H1 (cell line): ENCODE measurements around the gene TMEM30A. TPM values are rescaled to one million over a fixed set of nuclear protein-coding genes. Genes with fewer than 3 reads are reported as not detected.

Experiments used
- CTCF ChIA-PET: fragments of 300-600 bp; sonication (Branson Sonifier 250); formaldehyde crosslinking; loops from one replicate; lab custom pipeline; 2021; ENCODE audit not compliant: partially characterized antibody; lab: Charles Lee
- POLR2A ChIA-PET: fragments of 300-600 bp; sonication (Branson Sonifier 250); formaldehyde crosslinking; loops from one replicate; lab custom pipeline; 2021; ENCODE audit warnings: inconsistent platforms; ENCODE audit not compliant: partially characterized antibody; lab: Charles Lee
- DNase-seq, 2 experiments: peaks; one replicate each; pipeline versions ENCODE4 v3.0.0 to v3.0.0-alpha.2; 2010 to 2022; ENCODE audit warnings: low spot score in 2 of 2, low read depth in 1 of 2, mixed read lengths in 1 of 2
- FAIRE-seq: peaks from 2 replicates; lab custom pipeline; 2011; peaks lifted over from hg19 to GRCh38; lab: Jason Lieb, UNC
- H2AFZ ChIP-seq: 2 replicates; pipeline ENCODE4 v1.8.1; 2012; ENCODE audit warnings: low read length, inconsistent platforms
- H2AK5ac ChIP-seq: 2 replicates; pipeline ENCODE4 v1.6.1; 2013; ENCODE audit warnings: low read depth, low read length
- H2BK120ac ChIP-seq: replicated peaks from 2 replicates; pipeline ENCODE3; 2013; ENCODE audit warnings: low read depth, low read length, inconsistent platforms
- H2BK12ac ChIP-seq: 2 replicates; pipeline ENCODE4 v1.6.1; 2013; ENCODE audit warnings: low read depth, low read length
- H2BK15ac ChIP-seq: 2 replicates; pipeline ENCODE4 v1.6.1; 2013; ENCODE audit warnings: low read length
- H2BK20ac ChIP-seq: 2 replicates; pipeline ENCODE4 v1.6.1; 2013; ENCODE audit warnings: low read length
- H2BK5ac ChIP-seq: 2 replicates; pipeline ENCODE4 v1.6.1; 2013; ENCODE audit warnings: low read depth, low read length
- H3K14ac ChIP-seq: 2 replicates; pipeline ENCODE4 v1.6.1; 2013; ENCODE audit warnings: inconsistent platforms; ENCODE audit not compliant: insufficient read length
- H3K18ac ChIP-seq: 2 replicates; pipeline ENCODE4 v1.6.1; 2013; ENCODE audit warnings: low read length; ENCODE audit errors: extremely low read depth
- H3K23ac ChIP-seq: 2 replicates; pipeline ENCODE4 v1.6.1; 2013; ENCODE audit warnings: inconsistent platforms; ENCODE audit not compliant: insufficient read length
- H3K23me2 ChIP-seq: 2 replicates; pipeline ENCODE4 v1.6.1; 2013; ENCODE audit warnings: low read depth, low read length
- H3K27ac ChIP-seq: 2 replicates; pipeline ENCODE4 v1.6.1; 2011; ENCODE audit warnings: low read depth, low read length, inconsistent platforms
- H3K27me3 ChIP-seq, 4 experiments: replicated peaks in 1 of 4; 1 replicate in 1 of 4; 2 replicates in 3 of 4; pipeline versions ENCODE4 v1.6.1 to v1.8.1; 2011 to 2013; ENCODE audit warnings: low read length in 3 of 4, mild to moderate bottlenecking in 3 of 4, inconsistent platforms in 2 of 4, mixed read lengths in 2 of 4, moderate library complexity in 1 of 4; ENCODE audit not compliant: control insufficient read depth in 3 of 4, insufficient read depth in 3 of 4; ENCODE audit errors: extremely low read depth in 1 of 4
- H3K36me3 ChIP-seq, 4 experiments: 2 replicates each; pipeline versions ENCODE4 v1.6.1 to v1.8.1; 2011 to 2013; ENCODE audit warnings: mild to moderate bottlenecking in 4 of 4, low read length in 3 of 4, moderate library complexity in 2 of 4, control low read depth in 1 of 4, inconsistent platforms in 1 of 4; ENCODE audit not compliant: insufficient read depth in 4 of 4, control insufficient read depth in 2 of 4
- H3K4ac ChIP-seq: replicated peaks from 2 replicates; pipeline ENCODE3; 2013; ENCODE audit warnings: low read length, low read depth, mixed read lengths, inconsistent platforms; ENCODE audit not compliant: insufficient read length
- H3K4me1 ChIP-seq, 4 experiments: replicated peaks in 1 of 4; 1 replicate in 1 of 4; 2 replicates in 3 of 4; pipeline versions ENCODE4 v1.6.1 to v1.8.1; 2011 to 2013; ENCODE audit warnings: low read length in 3 of 4, inconsistent platforms in 2 of 4, mixed read lengths in 1 of 4; ENCODE audit not compliant: insufficient read depth in 4 of 4, control insufficient read depth in 3 of 4
- H3K4me2 ChIP-seq, 2 experiments: 2 replicates each; pipeline versions ENCODE4 v1.6.1 to v1.8.1; 2011 to 2013; ENCODE audit warnings: low read depth in 2 of 2, low read length in 2 of 2, control low read depth in 1 of 2, inconsistent platforms in 1 of 2, mild to moderate bottlenecking in 1 of 2; ENCODE audit not compliant: insufficient read depth in 1 of 2
- H3K4me3 ChIP-seq, 4 experiments: fragments of 200-600, 300-600 bp in 1 of 4; sonication (generic), shearing (Covaris generic), sonication (Bioruptor Twin) in 1 of 4; 2 replicates each; pipeline versions ENCODE4 v1.5.1 to v1.8.1; 2011 to 2016; ENCODE audit warnings: low read length in 4 of 4, low read depth in 3 of 4, control low read depth in 2 of 4, inconsistent platforms in 2 of 4, mild to moderate bottlenecking in 2 of 4, mixed read lengths in 1 of 4, moderate library complexity in 1 of 4; ENCODE audit not compliant: insufficient read depth in 2 of 4; ENCODE audit errors: extremely low read depth in 1 of 4
- H3K56ac ChIP-seq: replicated peaks from 2 replicates; pipeline ENCODE3; 2013; ENCODE audit warnings: low read depth, mild to moderate bottlenecking, mixed read lengths, low read length, inconsistent platforms; ENCODE audit not compliant: insufficient read length
- H3K79me1 ChIP-seq: 2 replicates; pipeline ENCODE4 v1.6.1; 2013; ENCODE audit warnings: low read depth, low read length, control low read depth
- H3K79me2 ChIP-seq, 2 experiments: 2 replicates each; pipeline versions ENCODE4 v1.6.1 to v1.8.1; 2012 to 2013; ENCODE audit warnings: low read length in 2 of 2, mild to moderate bottlenecking in 2 of 2, inconsistent platforms in 1 of 2; ENCODE audit not compliant: insufficient read depth in 2 of 2, control insufficient read depth in 1 of 2
- H3K9ac ChIP-seq, 4 experiments: replicated peaks in 1 of 4; 1 replicate in 1 of 4; 2 replicates in 3 of 4; pipeline versions ENCODE4 v1.6.1 to v1.8.1; 2011 to 2013; ENCODE audit warnings: low read depth in 3 of 4, low read length in 3 of 4, control low read depth in 2 of 4, mild to moderate bottlenecking in 2 of 4, moderate library complexity in 2 of 4, inconsistent platforms in 1 of 4; ENCODE audit errors: extremely low read depth in 1 of 4
- H3K9me3 ChIP-seq, 2 experiments: 2 replicates each; pipeline versions ENCODE4 v1.6.1 to v1.8.1; 2012 to 2013; ENCODE audit warnings: mild to moderate bottlenecking in 2 of 2, moderate library complexity in 2 of 2, control low read depth in 1 of 2, inconsistent platforms in 1 of 2, low read depth in 1 of 2, low read length in 1 of 2, mixed read lengths in 1 of 2; ENCODE audit not compliant: insufficient read depth in 2 of 2
- H4K20me1 ChIP-seq, 2 experiments: replicated peaks in 1 of 2; 2 replicates each; pipeline versions ENCODE3 to v1.8.1; 2011 to 2013; ENCODE audit warnings: inconsistent platforms in 2 of 2, low read length in 2 of 2, mild to moderate bottlenecking in 1 of 2; ENCODE audit not compliant: insufficient read depth in 2 of 2, control insufficient read depth in 1 of 2
- H4K5ac ChIP-seq: 2 replicates; pipeline ENCODE4 v1.6.1; 2013; ENCODE audit warnings: low read length, low read depth, mixed read lengths, inconsistent platforms; ENCODE audit not compliant: insufficient read length
- H4K8ac ChIP-seq: 2 replicates; pipeline ENCODE4 v1.8.0; 2013; ENCODE audit warnings: mild to moderate bottlenecking, moderate library complexity, low read length, inconsistent platforms; ENCODE audit not compliant: insufficient read depth; ENCODE audit errors: extremely low read depth
- H4K91ac ChIP-seq: replicated peaks from 2 replicates; pipeline ENCODE3; 2013; ENCODE audit warnings: low read length, mixed read lengths, inconsistent platforms; ENCODE audit not compliant: insufficient read length
- CTCF ChIP-seq, 3 experiments: IDR thresholded peaks; 1 replicate in 2 of 3; 2 replicates in 1 of 3; pipeline versions ENCODE4 v1.5.1 to v1.6.1; 2011; ENCODE audit warnings: low read length in 3 of 3, mild to moderate bottlenecking in 3 of 3, inconsistent platforms in 2 of 3, low read depth in 1 of 3, moderate library complexity in 1 of 3; ENCODE audit not compliant: insufficient read depth in 1 of 3; ENCODE audit errors: control extremely low read depth in 1 of 3
- JUN ChIP-seq: IDR thresholded peaks from 2 replicates; pipeline ENCODE4 v1.6.1; 2011; ENCODE audit warnings: low read depth, mild to moderate bottlenecking, improper control_type of control experiment, low read length
- RAD21 ChIP-seq, 2 experiments: IDR thresholded peaks in 1 of 2; conservative IDR thresholded peaks in 1 of 2; 2 replicates each; pipeline ENCODE4 v1.6.1; 2011; ENCODE audit warnings: low read depth in 2 of 2, low read length in 2 of 2, improper control_type of control experiment in 1 of 2, inconsistent platforms in 1 of 2, mild to moderate bottlenecking in 1 of 2, moderate library complexity in 1 of 2
- TEAD4 ChIP-seq: IDR thresholded peaks from 2 replicates; pipeline ENCODE4 v1.6.1; 2012; ENCODE audit warnings: low read depth, low read length, inconsistent platforms, mixed read lengths
- ZNF274 ChIP-seq: IDR thresholded peaks from 2 replicates; pipeline ENCODE4 v1.7.0; 2012; ENCODE audit warnings: low read length, borderline replicate concordance; ENCODE audit errors: extremely low read depth
- WGBS, 2 experiments: shearing (Covaris generic) in 1 of 2; methylation state at CpG; one replicate each; pipeline versions ENCODE4 v1.1.6 to v1.1.7; 2013 to 2015; ENCODE audit warnings: low lambda C conversion rate in 2 of 2, mixed read lengths in 2 of 2, inconsistent platforms in 1 of 2, low coverage in 1 of 2, missing lambda C conversion rate in 1 of 2; ENCODE audit not compliant: insufficient replicate concordance in 2 of 2, insufficient coverage in 1 of 2, insufficient read length in 1 of 2; ENCODE audit errors: extremely low coverage in 1 of 2, missing lambda C conversion rate in 1 of 2; 5-methylcytosine and 5-hydroxymethylcytosine counted together
- polyA plus RNA-seq, 7 experiments: library from polyadenylated mRNA; depleted of rRNA in 3 of 7; stranded (reverse) in 5 of 7; unstranded in 2 of 7; fragments of >200 nt in 5 of 7; fragments of 200-250 nt in 2 of 7; gene quantifications; 1 replicate in 5 of 7; 2 replicates in 1 of 7; 4 replicates in 1 of 7; pipeline versions ENCODE4 v1.2.1 to v1.2.3, GENCODE V29; 2011 to 2013; ENCODE audit warnings: missing spikeins in 2 of 7, mixed read lengths in 2 of 7
- total RNA-seq: library from RNA; stranded (reverse); fragmentation: NEBNext Ultra II Directional; extraction: Animal tissue kit (Norgen Biotek cat#: 25700); gene quantifications from 2 replicates; pipeline ENCODE4 v1.2.1, GENCODE V29; 2021

Gene TMEM30A
- total and polyA plus RNA-seq, 2 of the 8 experiments (the other 6 are each of a cell fraction or from before 2014, with no cell fraction given) = 10.5 to 71.0 TPM

- Histone ChIP-seq H4K8ac (no peak overlapping the region), H3K9ac (no peak overlapping the region), H3K27me3 (peaks cover 18 to 28% (median 27%) of the 10 kb centered on the region in 4 experiments), H3K18ac (no peak overlapping the region), H3K4me1 (peaks cover 9 to 20% (median 11%) of the 10 kb centered on the region in 4 experiments; a peak in 6 of 7 replicates), H3K79me1 (no peaks in the 10 kb centered on the region), H3K4me3 (no peak overlapping the region), H3K4me2 (no peak overlapping the region), H3K14ac (no peak overlapping the region), H3K36me3 (no peaks in the 10 kb centered on the region), H2BK12ac (no peak overlapping the region), H4K20me1 (no peaks in the 10 kb centered on the region), H4K91ac (no peak overlapping the region), H3K27ac (no peak overlapping the region), H4K5ac (no peak overlapping the region), H2BK15ac (no peak overlapping the region), H2AK5ac (no peak overlapping the region), H2AFZ (no peak overlapping the region), H2BK120ac (no peak overlapping the region), H2BK5ac (no peak overlapping the region), H3K56ac (no peak overlapping the region), H3K23ac (no peak overlapping the region), H3K79me2 (no peaks in the 10 kb centered on the region), H3K9me3 (no peaks in the 10 kb centered on the region), H2BK20ac (no peak overlapping the region), H3K23me2 (peaks cover 22% of the 10 kb centered on the region), H3K4ac (no peak overlapping the region)
- POLR2A ChIA-PET = interaction anchor here (0.6 to 1.5 kb wide), 2 partner anchors 32 to 404 kb away, joined by 3 read pairs; partner anchors contain the start of gene COX7A2
- no peak for DNase-seq
- WGBS, 2 experiments = 47% methylated on average over 10 of the region's 10 CpGs; no CpG with 5 or more reads in 1 of the 2 experiments
- no peak for TF ChIP-seq JUN
- TF ChIP-seq TEAD4 = no peak
- TF ChIP-seq RAD21 (IDR thresholded peaks at IDR 0.05 in 1 of 2, conservative IDR thresholded peaks at IDR 0.05 in 1 of 2; ENCODE audit: low read depth in 2 of 2, low read length in 2 of 2) = peak; percentile 74 to 75
- no peak for TF ChIP-seq ZNF274
- peak in 2 of 3 experiments; percentile 50 to 70; a peak in 2 of 4 replicates for TF ChIP-seq CTCF (IDR thresholded peaks at IDR 0.05; ENCODE audit: control extremely low read depth in 1 of 3, insufficient read depth in 1 of 3, low read depth in 1 of 3, low read length in 3 of 3)
- CTCF ChIA-PET = interaction anchor here (0.7 to 11.0 kb wide), 63 partner anchors 8 to 1677 kb away, joined by 3 to 104 read pairs (median 4); no protein-coding TSS in a partner anchor
- peak; percentile 45 for FAIRE-seq
Measured at GRCh38 chr6:75210885-75211739, 73.5 kb downstream of the TMEM30A start.
